ENCODE data around the gene ASPRV1.

Gene ASPRV1

GRCh38 chr2:69969126-69969983 is 7.9 kb upstream of the ASPRV1 start:
- TF ChIP-seq POLR2A (IDR thresholded peaks at IDR 0.05; ENCODE audit: low read depth, low read length) (no peak), POLR2AphosphoS5 (IDR thresholded peaks at IDR 0.05; ENCODE audit: low read depth, low read length) (no peak), TAF1 (IDR thresholded peaks at IDR 0.05; ENCODE audit: borderline replicate concordance, low read depth, low read length) (no peak)
- DNase-seq (ENCODE audit: insufficient read length), result no peak
- FAIRE-seq, result no peak

GRCh38 chr2:69968609-69969008 is 7.2 kb upstream of the ASPRV1 start:
- no peak for TF ChIP-seq POLR2A (IDR thresholded peaks at IDR 0.05; ENCODE audit: low read depth, low read length)
- TF ChIP-seq POLR2AphosphoS5 (IDR thresholded peaks at IDR 0.05; ENCODE audit: low read depth, low read length), result no peak
- no peak for TF ChIP-seq TAF1 (IDR thresholded peaks at IDR 0.05; ENCODE audit: borderline replicate concordance, low read depth, low read length)
- no peak for FAIRE-seq
- DNase-seq (ENCODE audit: insufficient read length), result no peak

GRCh38 chr2:69966496-69966895 is 5.1 kb upstream of the ASPRV1 start:
- FAIRE-seq, result no peak
- DNase-seq (ENCODE audit: insufficient read length), result no peak
- TF ChIP-seq POLR2AphosphoS5 (IDR thresholded peaks at IDR 0.05; ENCODE audit: low read depth, low read length), result no peak

- TF ChIP-seq POLR2A (IDR thresholded peaks at IDR 0.05; ENCODE audit: low read depth, low read length) (no peak), TAF1 (IDR thresholded peaks at IDR 0.05; ENCODE audit: borderline replicate concordance, low read depth, low read length) (no peak), POLR2AphosphoS5 (IDR thresholded peaks at IDR 0.05; ENCODE audit: low read depth, low read length) (no peak)
- FAIRE-seq (no peak), DNase-seq (ENCODE audit: insufficient read length) (no peak)
These were observed 4.5 kb upstream of the ASPRV1 start for GRCh38 chr2:69965756-69966445.

GRCh38 chr2:69964353-69964841 is 3.0 kb upstream of the ASPRV1 start:
- TF ChIP-seq POLR2A (IDR thresholded peaks at IDR 0.05; ENCODE audit: low read depth, low read length), result no peak
- no peak for TF ChIP-seq POLR2AphosphoS5 (IDR thresholded peaks at IDR 0.05; ENCODE audit: low read depth, low read length)
- no peak for TF ChIP-seq TAF1 (IDR thresholded peaks at IDR 0.05; ENCODE audit: borderline replicate concordance, low read depth, low read length)
- DNase-seq (ENCODE audit: insufficient read length), result no peak
- FAIRE-seq, result no peak

GRCh38 chr2:69962986-69963730 is 1.7 kb upstream of the ASPRV1 start:
- FAIRE-seq (no peak), DNase-seq (ENCODE audit: insufficient read length) (no peak)
- TF ChIP-seq TAF1 (IDR thresholded peaks at IDR 0.05; ENCODE audit: borderline replicate concordance, low read depth, low read length) (no peak), POLR2A (IDR thresholded peaks at IDR 0.05; ENCODE audit: low read depth, low read length) (no peak), POLR2AphosphoS5 (IDR thresholded peaks at IDR 0.05; ENCODE audit: low read depth, low read length) (no peak)

GRCh38 chr2:69960821-69961220 is 610 bp downstream of the ASPRV1 start:
- FAIRE-seq (no peak), DNase-seq (ENCODE audit: insufficient read length) (no peak)
- TF ChIP-seq TAF1 (IDR thresholded peaks at IDR 0.05; ENCODE audit: borderline replicate concordance, low read depth, low read length), result no peak
- TF ChIP-seq POLR2A (IDR thresholded peaks at IDR 0.05; ENCODE audit: low read depth, low read length), result no peak
- no peak for TF ChIP-seq POLR2AphosphoS5 (IDR thresholded peaks at IDR 0.05; ENCODE audit: low read depth, low read length)

- TF ChIP-seq POLR2AphosphoS5 (IDR thresholded peaks at IDR 0.05; ENCODE audit: low read depth, low read length) (no peak), TAF1 (IDR thresholded peaks at IDR 0.05; ENCODE audit: borderline replicate concordance, low read depth, low read length) (no peak)
- no peak for DNase-seq (ENCODE audit: insufficient read length)
- no peak for FAIRE-seq
These were observed 2.0 kb downstream of the ASPRV1 start for GRCh38 chr2:69959425-69959824.

GRCh38 chr2:69958480-69958879 is 3.0 kb downstream of the ASPRV1 start:
- no peak for FAIRE-seq
- no peak for DNase-seq (ENCODE audit: insufficient read length)
- TF ChIP-seq POLR2AphosphoS5 (IDR thresholded peaks at IDR 0.05; ENCODE audit: low read depth, low read length), result no peak
- no peak for TF ChIP-seq TAF1 (IDR thresholded peaks at IDR 0.05; ENCODE audit: borderline replicate concordance, low read depth, low read length)
- TF ChIP-seq POLR2A (IDR thresholded peaks at IDR 0.05; ENCODE audit: low read depth, low read length), result no peak

- FAIRE-seq, result no peak
- DNase-seq (ENCODE audit: insufficient read length), result no peak
- no peak for TF ChIP-seq POLR2A (IDR thresholded peaks at IDR 0.05; ENCODE audit: low read depth, low read length)
- TF ChIP-seq TAF1 (IDR thresholded peaks at IDR 0.05; ENCODE audit: borderline replicate concordance, low read depth, low read length), result no peak
- no peak for TF ChIP-seq POLR2AphosphoS5 (IDR thresholded peaks at IDR 0.05; ENCODE audit: low read depth, low read length)
These were observed 3.5 kb downstream of the ASPRV1 start for GRCh38 chr2:69957965-69958364.

- no peak for FAIRE-seq
- DNase-seq (ENCODE audit: insufficient read length), result no peak
- no peak for TF ChIP-seq TAF1 (IDR thresholded peaks at IDR 0.05; ENCODE audit: borderline replicate concordance, low read depth, low read length)
- no peak for TF ChIP-seq POLR2A (IDR thresholded peaks at IDR 0.05; ENCODE audit: low read depth, low read length)
- TF ChIP-seq POLR2AphosphoS5 (IDR thresholded peaks at IDR 0.05; ENCODE audit: low read depth, low read length), result no peak
These were observed 4.9 kb downstream of the ASPRV1 start for GRCh38 chr2:69956475-69956979.

Data from GM12892 (cell line).